GM18867 (cell line): ENCODE results near the gene CYP27B1.
"Not testable (repeated sequence)": the region's sequence is repeated elsewhere in the genome, so short reads cannot be mapped to it uniquely, and the experiment has no call there.

Experiments used
- ATAC-seq: cut with Tn5 transposase; IDR thresholded peaks from one replicate; pipeline ENCODE4 v1.9.1; 2021; ENCODE audit warnings: mild to moderate bottlenecking, moderate library complexity; ENCODE audit not compliant: unreplicated experiment

The CYP27B1 gene

GRCh38 chr12:57783861-57784260 lies 17.0 kb upstream of the CYP27B1 start:
- no peak for ATAC-seq

GRCh38 chr12:57783466-57783801 lies 16.6 kb upstream of the CYP27B1 start:
- no peak for ATAC-seq

- ATAC-seq, result peak; percentile 83
Measured at GRCh38 chr12:57782608-57783465, 16.0 kb upstream of the CYP27B1 start, which contains the start of gene TSFM. Gene TSFM (plus strand): TSS chr12:57782787. CDS start chr12:57782802, 15 bp downstream.

GRCh38 chr12:57782243-57782607 lies 15.3 kb upstream of the CYP27B1 start:
- peak; percentile 13 for ATAC-seq

GRCh38 chr12:57781801-57782200 lies 14.9 kb upstream of the CYP27B1 start:
- no peak for ATAC-seq

GRCh38 chr12:57781244-57781643 lies 14.4 kb upstream of the CYP27B1 start:
- no peak for ATAC-seq

GRCh38 chr12:57780284-57780897 lies 13.5 kb upstream of the CYP27B1 start:
- ATAC-seq, result no peak

GRCh38 chr12:57779736-57780135 lies 12.9 kb upstream of the CYP27B1 start:
- no peak for ATAC-seq

- no peak for ATAC-seq
Measured at GRCh38 chr12:57777911-57778310, 11.0 kb upstream of the CYP27B1 start.

GRCh38 chr12:57777367-57777766 lies 10.5 kb upstream of the CYP27B1 start:
- ATAC-seq, result no peak

- ATAC-seq, result no peak
Measured at GRCh38 chr12:57776247-57776587, 9.3 kb upstream of the CYP27B1 start.

GRCh38 chr12:57775563-57776246 lies 8.8 kb upstream of the CYP27B1 start:
- no peak for ATAC-seq

GRCh38 chr12:57775044-57775443 lies 8.2 kb upstream of the CYP27B1 start:
- ATAC-seq, result no peak

GRCh38 chr12:57774634-57775033 lies 7.8 kb upstream of the CYP27B1 start:
- ATAC-seq, result not testable (repeated sequence)

- no peak for ATAC-seq
Measured at GRCh38 chr12:57772429-57773322, 5.8 kb upstream of the CYP27B1 start, which contains the start of gene EEF1AKMT3. Gene EEF1AKMT3 (plus strand): TSS chr12:57772614. CDS start chr12:57772725, 111 bp downstream.

- ATAC-seq, result peak; percentile 78
Measured at GRCh38 chr12:57771873-57772428, 5.1 kb upstream of the CYP27B1 start, which contains the start of gene METTL1. Gene METTL1 (minus strand): TSS chr12:57772105. CDS start chr12:57772083, 22 bp downstream.

- ATAC-seq, result peak; percentile 67
Measured at GRCh38 chr12:57771236-57771872, 4.5 kb upstream of the CYP27B1 start.

GRCh38 chr12:57770734-57771133 lies 3.9 kb upstream of the CYP27B1 start:
- ATAC-seq, result no peak

GRCh38 chr12:57769594-57769993 lies 2.7 kb upstream of the CYP27B1 start:
- no peak for ATAC-seq

GRCh38 chr12:57767876-57768275 lies 998 bp upstream of the CYP27B1 start:
- no peak for ATAC-seq
